HG03039 (cell line): ENCODE data around the gene MSMO1.
"Not testable (repeated sequence)": the region's sequence is repeated elsewhere in the genome, so short reads cannot be mapped to it uniquely, and the experiment has no call there.

Source experiments
- ATAC-seq: cut with Tn5 transposase; IDR thresholded peaks from one replicate; pipeline ENCODE4 v1.9.1; 2021; ENCODE audit warnings: mild to moderate bottlenecking, moderate library complexity; ENCODE audit not compliant: unreplicated experiment

MSMO1 gene

GRCh38 chr4:165324236-165324917 lies 3.1 kb upstream of the MSMO1 start:
- ATAC-seq = no peak

- ATAC-seq = no peak
These were observed 2.6 kb upstream of the MSMO1 start for GRCh38 chr4:165324918-165325304.

GRCh38 chr4:165325732-165326512 lies 1.5 kb upstream of the MSMO1 start:
- ATAC-seq = no peak

GRCh38 chr4:165326831-165327210 lies 648 bp upstream of the MSMO1 start:
- ATAC-seq = no peak

- no peak for ATAC-seq
These were observed 594 bp downstream of the MSMO1 start for GRCh38 chr4:165328101-165328425.

- ATAC-seq = no peak
These were observed 1.2 kb downstream of the MSMO1 start for GRCh38 chr4:165328708-165329107.

- no peak for ATAC-seq
These were observed 2.6 kb downstream of the MSMO1 start for GRCh38 chr4:165330071-165330470.

- ATAC-seq = no peak
These were observed 3.2 kb downstream of the MSMO1 start for GRCh38 chr4:165330666-165331065.

- no peak for ATAC-seq
These were observed 3.9 kb downstream of the MSMO1 start for GRCh38 chr4:165331359-165331758.

- no peak for ATAC-seq
These were observed 4.4 kb downstream of the MSMO1 start for GRCh38 chr4:165331823-165332222.

- no peak for ATAC-seq
These were observed 5.0 kb downstream of the MSMO1 start for GRCh38 chr4:165332502-165332901.

- ATAC-seq = no peak
These were observed 7.8 kb downstream of the MSMO1 start for GRCh38 chr4:165335163-165335703.

GRCh38 chr4:165336743-165337142 lies 9.3 kb downstream of the MSMO1 start:
- ATAC-seq = no peak

GRCh38 chr4:165342340-165342739 lies 14.9 kb downstream of the MSMO1 start:
- ATAC-seq = not testable (repeated sequence)

GRCh38 chr4:165343353-165344191 lies 16.1 kb downstream of the MSMO1 start:
- no peak for ATAC-seq

GRCh38 chr4:165345666-165346417 lies 18.4 kb downstream of the MSMO1 start:
- no peak for ATAC-seq

- ATAC-seq = no peak
These were observed 20.4 kb downstream of the MSMO1 start for GRCh38 chr4:165347647-165348569.

- ATAC-seq = no peak
These were observed 24.1 kb downstream of the MSMO1 start for GRCh38 chr4:165351359-165352130.

- no peak for ATAC-seq
These were observed 28.4 kb downstream of the MSMO1 start for GRCh38 chr4:165355900-165356300.
